ENCODE results near the gene MYBPC2.

Gene MYBPC2

DNA sequence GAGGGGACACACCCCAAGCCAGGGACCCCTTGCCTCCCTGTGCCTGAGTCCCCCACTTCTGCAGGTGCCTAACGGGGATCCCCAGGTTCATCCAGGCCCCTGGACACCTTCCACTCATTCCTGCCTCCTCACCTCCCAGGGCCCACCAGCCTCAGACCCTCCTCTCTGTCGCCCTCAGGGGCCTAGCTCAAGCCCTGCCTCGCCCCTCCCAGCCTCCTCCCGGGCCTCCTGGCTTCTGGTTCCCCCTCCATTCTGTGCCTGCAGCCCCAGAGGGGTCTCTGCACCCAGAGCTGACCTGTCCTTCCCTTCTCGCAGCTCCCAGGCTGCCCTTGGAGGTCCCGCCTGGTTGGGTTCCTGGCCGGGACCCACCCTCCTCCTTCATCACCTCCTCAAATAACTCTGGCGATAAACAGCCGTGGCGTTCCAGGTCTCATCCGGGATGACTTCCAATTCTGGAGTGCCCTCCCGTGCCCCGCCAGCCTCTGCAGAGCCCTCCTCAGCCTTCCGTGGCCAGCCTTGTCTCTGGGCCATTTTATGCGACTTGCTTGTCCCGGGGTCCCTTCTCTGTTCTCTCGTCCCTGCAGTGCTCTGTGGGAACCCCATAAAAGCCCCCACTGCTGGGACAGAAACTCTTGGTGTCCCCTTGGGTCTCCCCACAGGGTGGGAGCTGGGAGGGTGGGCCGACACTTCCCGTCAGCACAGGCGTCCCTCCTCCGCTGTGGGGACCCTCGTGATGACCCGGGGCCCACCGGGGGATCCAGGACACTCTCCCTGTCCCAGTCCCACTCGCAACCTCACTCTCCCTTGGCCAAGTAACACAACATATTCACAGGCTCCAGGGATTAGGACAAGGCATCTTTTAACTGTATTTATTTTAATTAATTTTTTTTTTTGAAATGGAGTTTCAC, 69.1 kb downstream of the MYBPC2 start:
- no peaks in the 10 kb centered on the region for H3K9me3 ChIP-seq (ENCODE audit: control insufficient read depth, low read depth, low read length)
- H3K27ac ChIP-seq (ENCODE audit: low read length) = no peak overlapping the region
- H3K36me3 ChIP-seq (ENCODE audit: control insufficient read depth, low read depth, low read length) = no peaks in the 10 kb centered on the region
- no peak overlapping the region for H3K4me3 ChIP-seq (ENCODE audit: low read length)
- peaks cover 3% of the 10 kb centered on the region for H3K4me1 ChIP-seq (ENCODE audit: control insufficient read depth, low read depth, low read length)
- H3K9ac ChIP-seq (ENCODE audit: low read length) = no peak overlapping the region
- peaks cover 43% of the 10 kb centered on the region for H3K27me3 ChIP-seq (ENCODE audit: control insufficient read depth, insufficient read depth, low read length)

DNA sequence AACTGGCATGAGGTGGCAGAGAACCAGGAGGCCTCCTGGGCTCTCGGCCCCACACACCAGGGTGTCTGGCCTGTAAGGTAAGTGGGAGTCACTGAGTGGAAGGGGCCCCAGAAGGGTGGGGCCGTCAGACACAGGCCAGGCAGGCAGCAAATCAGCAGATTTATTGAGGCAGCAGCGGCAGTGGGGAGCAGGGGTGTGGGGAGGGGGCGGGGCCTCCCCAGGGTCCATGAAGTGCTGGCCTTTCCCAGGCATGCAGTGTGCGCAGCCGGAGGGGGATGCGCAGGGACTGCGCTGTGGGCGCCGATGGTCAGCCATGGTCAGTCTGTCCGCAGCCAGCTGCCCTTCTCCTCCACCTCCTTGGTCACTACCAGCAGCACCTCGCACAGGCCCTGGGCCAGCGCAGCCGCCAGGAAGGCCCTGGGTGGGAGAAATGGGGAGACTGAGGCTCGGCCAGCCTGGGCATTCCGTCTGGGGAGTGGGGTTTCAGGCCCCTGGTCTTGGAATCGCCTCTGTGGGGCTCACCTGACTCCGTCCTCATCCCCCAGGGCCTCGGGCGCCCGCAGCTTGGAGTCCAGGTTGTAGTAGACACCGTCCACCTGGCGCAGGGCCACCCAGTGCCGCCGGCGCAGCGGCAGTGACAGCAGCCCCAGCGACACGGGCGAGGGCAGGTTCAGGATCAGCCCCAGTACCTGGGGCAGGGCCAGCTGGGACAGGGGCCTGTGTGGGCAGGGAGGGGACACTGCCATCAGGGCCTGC, 73.3 kb downstream of the MYBPC2 start:
- H3K9me3 ChIP-seq (ENCODE audit: control insufficient read depth, low read depth, low read length) = no peaks in the 10 kb centered on the region
- no peak overlapping the region for H3K4me3 ChIP-seq (ENCODE audit: low read length)
- H3K4me1 ChIP-seq (ENCODE audit: control insufficient read depth, low read depth, low read length) = no peaks in the 10 kb centered on the region
- no peak overlapping the region for H3K9ac ChIP-seq (ENCODE audit: low read length)
- peaks cover 24% of the 10 kb centered on the region for H3K27me3 ChIP-seq (ENCODE audit: control insufficient read depth, insufficient read depth, low read length)
- no peak overlapping the region for H3K27ac ChIP-seq (ENCODE audit: low read length)
- no peaks in the 10 kb centered on the region for H3K36me3 ChIP-seq (ENCODE audit: control insufficient read depth, low read depth, low read length)

- no peaks in the 10 kb centered on the region for H3K9me3 ChIP-seq (ENCODE audit: control insufficient read depth, low read depth, low read length)
- H3K27ac ChIP-seq (ENCODE audit: low read length) = no peak overlapping the region
- H3K4me3 ChIP-seq (ENCODE audit: low read length) = no peak overlapping the region
- H3K27me3 ChIP-seq (ENCODE audit: control insufficient read depth, insufficient read depth, low read length) = peaks cover 20% of the 10 kb centered on the region
- H3K4me1 ChIP-seq (ENCODE audit: control insufficient read depth, low read depth, low read length) = no peaks in the 10 kb centered on the region
- no peaks in the 10 kb centered on the region for H3K36me3 ChIP-seq (ENCODE audit: control insufficient read depth, low read depth, low read length)
- H3K9ac ChIP-seq (ENCODE audit: low read length) = no peak overlapping the region
These were observed 74.0 kb downstream of the MYBPC2 start for GRCh38 chr19:50506700-50507099.

DNA sequence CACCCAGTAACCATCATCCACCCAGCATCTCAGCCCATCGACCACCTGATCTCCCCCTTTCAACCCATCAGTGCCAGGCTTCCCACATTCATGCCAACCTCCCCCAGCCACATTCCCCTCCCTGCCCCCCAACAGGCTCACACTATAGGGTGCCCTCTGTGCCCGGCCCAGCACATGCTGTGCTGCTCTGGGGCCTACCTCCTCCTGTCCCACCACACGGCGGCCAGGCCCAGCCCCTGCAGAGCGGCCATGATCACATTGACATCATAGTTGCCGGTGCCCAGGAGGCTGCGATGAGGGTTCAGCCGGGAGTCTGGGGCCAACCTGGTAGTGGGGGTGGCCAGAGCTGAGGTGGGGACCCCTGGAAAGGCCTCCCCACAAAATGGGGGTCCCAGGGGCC, 74.7 kb downstream of the MYBPC2 start:
- no peak overlapping the region for H3K4me3 ChIP-seq (ENCODE audit: low read length)
- no peaks in the 10 kb centered on the region for H3K9me3 ChIP-seq (ENCODE audit: control insufficient read depth, low read depth, low read length)
- H3K36me3 ChIP-seq (ENCODE audit: control insufficient read depth, low read depth, low read length) = no peaks in the 10 kb centered on the region
- H3K9ac ChIP-seq (ENCODE audit: low read length) = no peak overlapping the region
- peaks cover 20% of the 10 kb centered on the region for H3K27me3 ChIP-seq (ENCODE audit: control insufficient read depth, insufficient read depth, low read length)
- H3K4me1 ChIP-seq (ENCODE audit: control insufficient read depth, low read depth, low read length) = no peaks in the 10 kb centered on the region
- H3K27ac ChIP-seq (ENCODE audit: low read length) = no peak overlapping the region

DNA sequence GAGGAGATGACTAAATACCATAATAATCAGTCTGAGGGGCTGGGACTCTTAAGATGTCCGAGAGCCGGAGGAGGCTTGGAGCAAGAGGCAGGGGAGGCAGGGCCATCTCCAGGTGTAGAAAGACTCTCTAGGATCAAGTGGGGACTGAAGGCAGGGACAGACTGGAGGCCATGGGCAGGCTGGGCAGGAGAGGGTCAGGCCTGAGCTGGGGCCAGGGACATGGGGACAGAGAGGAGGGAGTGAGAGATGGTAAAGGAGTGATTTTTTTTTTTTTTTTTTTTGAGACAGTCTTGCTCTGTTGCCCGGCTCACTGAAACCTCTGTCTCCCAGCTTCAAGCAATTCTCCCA, 76.1 kb downstream of the MYBPC2 start:
- Histone ChIP-seq H3K27ac (ENCODE audit: low read length) (no peak overlapping the region), H3K9me3 (ENCODE audit: control insufficient read depth, low read depth, low read length) (no peaks in the 10 kb centered on the region), H3K4me3 (ENCODE audit: low read length) (no peak overlapping the region), H3K9ac (ENCODE audit: low read length) (no peak overlapping the region), H3K27me3 (ENCODE audit: control insufficient read depth, insufficient read depth, low read length) (peaks cover 20% of the 10 kb centered on the region), H3K4me1 (ENCODE audit: control insufficient read depth, low read depth, low read length) (no peaks in the 10 kb centered on the region), H3K36me3 (ENCODE audit: control insufficient read depth, low read depth, low read length) (no peaks in the 10 kb centered on the region)

DNA sequence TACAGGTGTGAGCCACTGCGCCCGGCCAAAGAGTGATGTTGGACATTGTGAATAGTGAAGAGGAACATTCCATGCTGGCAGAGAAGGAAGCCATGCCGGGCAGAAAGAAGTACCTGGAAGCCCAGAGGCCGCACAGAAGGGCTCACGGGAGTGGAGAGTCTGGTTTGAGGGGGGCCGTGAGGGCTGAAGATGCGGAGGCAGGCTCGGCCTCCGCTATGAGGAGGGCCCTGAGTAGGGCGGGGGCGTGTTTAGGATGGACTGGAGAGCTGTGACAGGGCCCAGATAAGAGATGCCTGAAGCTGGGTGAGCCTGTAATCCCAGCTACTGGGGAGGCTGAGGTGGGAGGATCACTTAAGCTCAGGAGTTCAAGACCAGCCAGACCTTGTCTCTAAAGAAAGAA, 76.7 kb downstream of the MYBPC2 start:
- Histone ChIP-seq H3K27me3 (ENCODE audit: control insufficient read depth, insufficient read depth, low read length) (peaks cover 20% of the 10 kb centered on the region), H3K4me3 (ENCODE audit: low read length) (no peak overlapping the region), H3K9ac (ENCODE audit: low read length) (no peak overlapping the region), H3K27ac (ENCODE audit: low read length) (no peak overlapping the region), H3K9me3 (ENCODE audit: control insufficient read depth, low read depth, low read length) (no peaks in the 10 kb centered on the region), H3K36me3 (ENCODE audit: control insufficient read depth, low read depth, low read length) (no peaks in the 10 kb centered on the region), H3K4me1 (ENCODE audit: control insufficient read depth, low read depth, low read length) (no peaks in the 10 kb centered on the region)

- Histone ChIP-seq H3K9me3 (ENCODE audit: control insufficient read depth, low read depth, low read length) (no peaks in the 10 kb centered on the region), H3K4me3 (ENCODE audit: low read length) (peak overlapping the region; percentile 63), H3K9ac (ENCODE audit: low read length) (peak overlapping the region; percentile 53), H3K27ac (ENCODE audit: low read length) (no peak overlapping the region), H3K36me3 (ENCODE audit: control insufficient read depth, low read depth, low read length) (no peaks in the 10 kb centered on the region), H3K27me3 (ENCODE audit: control insufficient read depth, insufficient read depth, low read length) (peaks cover 20% of the 10 kb centered on the region), H3K4me1 (ENCODE audit: control insufficient read depth, low read depth, low read length) (no peaks in the 10 kb centered on the region)
These were observed 77.5 kb downstream of the MYBPC2 start for GRCh38 chr19:50510121-50510670.

- Histone ChIP-seq H3K27ac (ENCODE audit: low read length) (peak overlapping the region; percentile 27), H3K9ac (ENCODE audit: low read length) (peak overlapping the region; percentile 53), H3K4me3 (ENCODE audit: low read length) (peak overlapping the region; percentile 63), H3K4me1 (ENCODE audit: control insufficient read depth, low read depth, low read length) (no peaks in the 10 kb centered on the region), H3K9me3 (ENCODE audit: control insufficient read depth, low read depth, low read length) (no peaks in the 10 kb centered on the region), H3K36me3 (ENCODE audit: control insufficient read depth, low read depth, low read length) (no peaks in the 10 kb centered on the region), H3K27me3 (ENCODE audit: control insufficient read depth, insufficient read depth, low read length) (peaks cover 20% of the 10 kb centered on the region)
These were observed 78.0 kb downstream of the MYBPC2 start for GRCh38 chr19:50510700-50511068.

DNA sequence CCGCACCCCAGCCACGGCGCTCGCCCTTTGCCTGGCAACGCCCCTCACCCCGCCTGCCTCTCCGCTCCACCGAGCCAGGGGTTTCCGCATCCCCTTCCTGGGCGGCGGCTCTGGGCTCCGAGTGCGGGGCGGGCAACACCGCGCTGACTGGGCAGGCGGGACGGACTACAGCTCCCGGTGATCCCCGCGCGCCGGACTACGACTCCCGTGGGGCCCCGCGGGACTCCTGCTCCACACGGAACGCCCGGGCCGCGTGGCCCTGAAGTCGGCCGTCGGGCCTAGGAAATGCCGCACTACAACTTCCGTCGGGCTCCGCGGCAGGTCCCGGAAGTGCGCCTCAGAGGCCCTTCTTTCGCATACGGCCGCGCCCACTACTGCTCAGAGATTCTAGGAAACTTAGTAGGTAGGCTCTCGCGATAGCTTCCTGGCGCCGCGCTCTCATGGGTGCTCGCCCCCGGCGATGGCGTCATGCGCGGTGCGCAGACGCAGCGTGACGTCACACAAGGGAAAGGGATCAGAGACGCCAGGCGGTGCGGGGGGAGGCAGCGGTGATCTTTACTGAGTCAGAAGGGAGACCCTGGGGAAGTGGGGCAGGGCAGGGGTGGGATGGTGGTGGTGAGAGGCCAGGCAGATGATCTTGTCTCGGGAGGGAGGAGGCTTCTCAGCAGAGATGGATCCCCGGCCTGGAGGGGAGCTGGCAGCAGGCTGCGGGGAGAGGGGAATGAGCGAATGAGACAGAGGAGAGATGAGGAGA, 78.6 kb downstream of the MYBPC2 start, which contains the start of gene JOSD2:
Gene JOSD2, minus strand, starts transcription at position 123 of the 754 bp plus-strand sequence. CDS start 760 bp downstream, outside the sequence.
- Histone ChIP-seq H3K4me1 (ENCODE audit: control insufficient read depth, low read depth, low read length) (no peaks in the 10 kb centered on the region), H3K27ac (ENCODE audit: low read length) (peak within 1 kb of the TSS; percentile 27)

GRCh38 chr19:50512112-50512998, 79.7 kb downstream of the MYBPC2 start:
- Histone ChIP-seq H3K9ac (ENCODE audit: low read length) (no peak overlapping the region), H3K9me3 (ENCODE audit: control insufficient read depth, low read depth, low read length) (no peaks in the 10 kb centered on the region), H3K27ac (ENCODE audit: low read length) (no peak overlapping the region), H3K27me3 (ENCODE audit: control insufficient read depth, insufficient read depth, low read length) (peaks cover 20% of the 10 kb centered on the region), H3K36me3 (ENCODE audit: control insufficient read depth, low read depth, low read length) (no peaks in the 10 kb centered on the region), H3K4me1 (ENCODE audit: control insufficient read depth, low read depth, low read length) (no peaks in the 10 kb centered on the region), H3K4me3 (ENCODE audit: low read length) (no peak overlapping the region)

More for the DNA sequence above, 78.6 kb downstream of the MYBPC2 start, which contains the start of gene JOSD2:
- no peaks in the 10 kb centered on the region for H3K9me3 ChIP-seq (ENCODE audit: control insufficient read depth, low read depth, low read length)
- peak within 1 kb of the TSS; percentile 53 for H3K9ac ChIP-seq (ENCODE audit: low read length)
- peaks cover 20% of the 10 kb centered on the region for H3K27me3 ChIP-seq (ENCODE audit: control insufficient read depth, insufficient read depth, low read length)
- peak within 1 kb of the TSS; percentile 63 for H3K4me3 ChIP-seq (ENCODE audit: low read length)
- no peaks in the 10 kb centered on the region for H3K36me3 ChIP-seq (ENCODE audit: control insufficient read depth, low read depth, low read length)

All from iPS-18a (cell line).